Measurements from ENCODE around the gene KATNAL1. TPM values are rescaled to one million over a fixed set of nuclear protein-coding genes. Genes with fewer than 3 reads are reported as not detected.

The KATNAL1 gene
- total and polyA plus RNA-seq, 12 donors, result 1.5 to 17.9 (median 9.4) TPM

- Histone ChIP-seq H3K4me3 (no peak overlapping the region), H3K36me3 (replicated peaks in 1 of 2) (no peaks in the 10 kb centered on the region), H3K9me3 (replicated peaks in 1 of 3) (no peaks in the 10 kb centered on the region), H3K4me1 (replicated peaks in 1 of 2) (no peaks in the 10 kb centered on the region), H3K27me3 (no peaks in the 10 kb centered on the region), H3K27ac (no peak overlapping the region)
- DNase-seq, result no peak
- intact Hi-C loops (cut with DNase I), result no loop called here
- 89 to 100% (median 98%) methylated on average over 2 of the region's 2 CpGs for WGBS, 4 donors
- TF ChIP-seq CTCF (IDR thresholded peaks at IDR 0.05), result no peak
- no peak for TF ChIP-seq POLR2A (IDR thresholded peaks at IDR 0.05)
Measured at GRCh38 chr13:30163441-30163840, 143.9 kb downstream of the KATNAL1 start.

- intact Hi-C loops (cut with DNase I), result no loop called here
- Histone ChIP-seq H3K27me3 (peaks cover 6% of the 10 kb centered on the region), H3K36me3 (replicated peaks in 1 of 2) (no peaks in the 10 kb centered on the region), H3K4me1 (replicated peaks in 1 of 2) (no peaks in the 10 kb centered on the region), H3K27ac (peak overlapping the region in 1 of 5 donors; percentile 48), H3K9me3 (replicated peaks in 1 of 3) (no peaks in the 10 kb centered on the region), H3K4me3 (no peak overlapping the region)
- TF ChIP-seq POLR2A (IDR thresholded peaks at IDR 0.05) (no peak), CTCF (IDR thresholded peaks at IDR 0.05) (no peak)
- DNase-seq, result no peak
- WGBS, 4 donors, result 42 to 46% (median 43%) methylated on average over 4 of the region's 4 CpGs
Measured at GRCh38 chr13:30159446-30159839, 147.9 kb downstream of the KATNAL1 start.

GRCh38 chr13:30158774-30159445, 148.4 kb downstream of the KATNAL1 start:
- TF ChIP-seq POLR2A (IDR thresholded peaks at IDR 0.05) (no peak), CTCF (IDR thresholded peaks at IDR 0.05) (peak in 4 of 6 experiments; percentile 35 to 46 (median 42))
- WGBS, 4 donors, result 34 to 50% (median 41%) methylated on average over 8 of the region's 8 CpGs
- peaks cover 6% of the 10 kb centered on the region for H3K27me3 ChIP-seq
- no peaks in the 10 kb centered on the region for H3K36me3 ChIP-seq (replicated peaks in 1 of 2)
- H3K4me3 ChIP-seq, result no peak overlapping the region
- peak in 5 of 7 donors; percentile 30 to 72 (median 53) for DNase-seq
- intact Hi-C loops (cut with DNase I), result no loop called here
- peak overlapping the region in 1 of 5 donors; percentile 48 for H3K27ac ChIP-seq
- no peaks in the 10 kb centered on the region for H3K4me1 ChIP-seq (replicated peaks in 1 of 2)
- no peaks in the 10 kb centered on the region for H3K9me3 ChIP-seq (replicated peaks in 1 of 3)

GRCh38 chr13:30157616-30157993, 149.7 kb downstream of the KATNAL1 start:
- WGBS, 4 donors, result 90 to 96% (median 93%) methylated on average over 3 to 7 of the region's 7 CpGs
- H3K4me3 ChIP-seq, result no peak overlapping the region

More at GRCh38 chr13:30157616-30157993, 149.7 kb downstream of the KATNAL1 start:
- Histone ChIP-seq H3K36me3 (replicated peaks in 1 of 2) (no peaks in the 10 kb centered on the region), H3K27me3 (peaks cover 6% of the 10 kb centered on the region), H3K4me1 (replicated peaks in 1 of 2) (no peaks in the 10 kb centered on the region), H3K9me3 (replicated peaks in 1 of 3) (no peaks in the 10 kb centered on the region), H3K27ac (no peak overlapping the region)
- intact Hi-C loops (cut with DNase I), result no loop called here
- TF ChIP-seq POLR2A (IDR thresholded peaks at IDR 0.05) (no peak), CTCF (IDR thresholded peaks at IDR 0.05) (no peak)
- DNase-seq, result no peak
